ENCODE measurements around the gene POLR1G.
A peak's percentile ranks its signal among the peaks of the same experiment; 100 is the strongest.

POLR1G gene

DNA sequence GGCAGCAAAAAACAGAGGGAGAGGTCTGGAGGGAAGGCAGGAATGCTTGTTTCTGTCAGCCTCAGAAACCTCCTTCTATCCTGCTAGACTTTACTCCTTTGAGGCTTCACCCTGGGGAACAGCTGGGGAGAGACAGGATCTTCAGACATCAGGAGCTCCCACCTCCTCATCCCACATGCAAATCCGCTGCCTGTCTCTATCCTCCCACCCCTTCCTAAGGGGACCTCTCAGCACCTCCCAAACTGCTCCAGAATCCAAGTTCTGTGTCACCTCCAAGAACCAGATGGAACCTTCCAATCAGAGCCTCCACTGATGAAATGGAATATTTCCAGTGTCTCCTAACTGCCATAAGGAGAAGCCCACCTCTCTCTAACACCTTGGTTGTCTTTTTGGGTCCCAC lies 26.3 kb upstream of the POLR1G start:
- no peak for TF ChIP-seq CTCF (conservative IDR thresholded peaks at IDR 0.05; ENCODE audit: low read length)
- DNase-seq (ENCODE audit: low read depth) = no peak
- no peak overlapping the region for H3K4me3 ChIP-seq (ENCODE audit: low read length)

DNA sequence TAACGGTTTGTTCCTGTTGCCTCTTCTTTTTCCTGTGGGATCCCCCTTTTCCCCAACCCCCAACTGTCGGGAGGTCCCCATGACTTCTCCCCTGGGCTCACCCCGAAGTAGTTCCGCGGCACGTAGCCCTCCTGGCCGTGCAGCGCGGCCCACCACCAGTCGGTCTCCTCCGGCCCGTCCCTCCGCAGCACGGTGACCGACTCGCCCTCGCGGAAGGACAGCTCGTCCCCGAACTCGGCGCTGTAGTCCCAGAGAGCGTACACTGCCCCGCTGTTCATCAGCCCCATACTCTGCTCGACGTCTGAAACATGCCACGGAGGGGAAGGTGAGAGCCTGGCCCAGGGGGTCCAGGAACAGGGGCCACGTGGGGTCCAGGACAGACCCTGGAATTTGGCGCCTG lies 24.0 kb upstream of the POLR1G start:
- TF ChIP-seq CTCF (conservative IDR thresholded peaks at IDR 0.05; ENCODE audit: low read length) = no peak
- no peak for DNase-seq (ENCODE audit: low read depth)
- H3K4me3 ChIP-seq (ENCODE audit: low read length) = no peak overlapping the region

DNA sequence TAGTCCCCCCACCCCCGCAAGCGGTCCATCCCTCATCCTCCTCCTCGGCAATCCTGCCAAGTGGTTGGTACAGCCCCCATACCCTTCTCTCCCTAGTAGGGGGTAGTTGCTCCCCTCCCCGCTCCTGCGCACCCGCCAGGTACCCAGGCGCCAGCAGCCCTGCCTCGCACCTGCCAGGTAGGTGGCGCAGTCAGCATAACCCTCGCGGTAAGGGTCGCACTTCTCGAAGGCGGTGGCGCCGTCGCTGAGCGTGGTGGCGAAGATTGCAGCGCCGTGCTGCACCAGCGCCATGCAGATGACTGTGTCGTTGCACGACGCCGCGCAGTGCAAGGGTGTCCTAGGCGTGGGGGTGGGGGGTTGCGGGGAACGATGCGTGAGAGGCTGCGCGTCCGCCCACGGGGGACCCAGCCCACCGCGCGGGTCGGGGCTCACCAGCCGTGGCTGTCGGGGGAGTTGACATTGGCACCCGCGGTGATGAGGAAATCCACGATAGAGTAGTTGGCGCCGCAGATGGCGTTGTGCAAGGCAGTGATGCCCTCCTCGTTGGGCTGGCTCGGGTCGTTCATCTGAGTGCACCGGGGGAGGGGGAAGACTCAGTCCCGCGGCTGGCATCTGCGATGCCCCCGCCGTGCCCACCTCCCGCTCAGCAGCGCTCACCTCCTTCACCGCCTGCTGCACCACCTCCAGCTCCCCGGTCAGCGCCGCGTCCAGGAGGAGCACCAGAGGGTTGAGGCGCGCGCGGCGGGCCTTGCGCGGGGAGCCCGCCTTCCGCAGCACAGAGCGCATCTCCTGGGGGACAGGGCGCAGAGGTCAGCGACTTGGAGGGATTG lies 20.8 kb upstream of the POLR1G start:
- H3K4me3 ChIP-seq (ENCODE audit: low read length) = 0 out of 2 replicates have a peak overlapping the region, but pooled peaks have one; percentile 5
- DNase-seq (ENCODE audit: low read depth) = no peak
- no peak for TF ChIP-seq CTCF (conservative IDR thresholded peaks at IDR 0.05; ENCODE audit: low read length)

DNA sequence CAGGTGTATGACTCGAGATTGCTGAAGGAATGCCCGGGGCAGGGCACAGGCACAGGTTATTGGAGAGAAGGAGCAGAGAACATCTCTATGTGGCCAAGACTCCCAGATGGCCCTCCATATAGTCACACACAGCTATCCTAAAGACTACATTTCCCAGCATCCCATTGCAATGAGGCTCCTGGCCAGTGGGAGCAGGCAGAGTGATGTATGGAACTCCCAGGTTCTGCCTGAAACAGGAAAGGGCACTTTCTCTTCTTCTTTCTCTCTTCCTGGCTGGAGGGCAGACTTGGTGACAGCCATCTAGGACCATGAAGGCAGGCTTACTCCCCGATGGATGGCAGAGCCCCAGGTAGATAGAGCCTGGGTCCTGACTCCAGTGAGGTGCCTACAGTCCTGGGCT lies 15.1 kb upstream of the POLR1G start:
- no peak for TF ChIP-seq CTCF (conservative IDR thresholded peaks at IDR 0.05; ENCODE audit: low read length)
- no peak overlapping the region for H3K4me3 ChIP-seq (ENCODE audit: low read length)
- DNase-seq (ENCODE audit: low read depth) = no peak

GRCh38 chr19:45391871-45392665 lies 14.4 kb upstream of the POLR1G start:
- no peak overlapping the region for H3K4me3 ChIP-seq (ENCODE audit: low read length)
- no peak for TF ChIP-seq CTCF (conservative IDR thresholded peaks at IDR 0.05; ENCODE audit: low read length)
- DNase-seq (ENCODE audit: low read depth) = no peak

GRCh38 chr19:45395821-45396617 lies 10.4 kb upstream of the POLR1G start:
- no peak for TF ChIP-seq CTCF (conservative IDR thresholded peaks at IDR 0.05; ENCODE audit: low read length)
- H3K4me3 ChIP-seq (ENCODE audit: low read length) = no peak overlapping the region
- no peak for DNase-seq (ENCODE audit: low read depth)

All from AG10803 (cell line).